Dedifferentiated amniotic fluid mesenchymal stem cell (primary cell): ENCODE data around the gene MAP2K5.

Experiments
- DNase-seq: peaks from one replicate; pipeline ENCODE4 v3.0.0-alpha.2; 2016; ENCODE audit errors: extremely low spot score

MAP2K5 gene

GRCh38 chr15:67836955-67837354 is 294.5 kb downstream of the MAP2K5 start:
- no peak for DNase-seq

- no peak for DNase-seq
Measured at GRCh38 chr15:67838789-67839332, 296.4 kb downstream of the MAP2K5 start.

GRCh38 chr15:67839499-67839928 is 297.0 kb downstream of the MAP2K5 start:
- peak; percentile 31 for DNase-seq

- DNase-seq, result peak; percentile 89
Measured at GRCh38 chr15:67839929-67840748, 297.6 kb downstream of the MAP2K5 start, which contains the start of gene RNU6-1. Gene RNU6-1 (minus strand): TSS chr15:67840045.

- DNase-seq, result no peak
Measured at GRCh38 chr15:67840749-67841512, 298.4 kb downstream of the MAP2K5 start.

- DNase-seq, result no peak
Measured at GRCh38 chr15:67841513-67841762, 298.9 kb downstream of the MAP2K5 start.

GRCh38 chr15:67843092-67843501 is 300.6 kb downstream of the MAP2K5 start:
- DNase-seq, result no peak

GRCh38 chr15:67843571-67844387 is 301.3 kb downstream of the MAP2K5 start:
- DNase-seq, result no peak

GRCh38 chr15:67845974-67846373 is 303.5 kb downstream of the MAP2K5 start:
- no peak for DNase-seq

GRCh38 chr15:67849538-67849937 is 307.0 kb downstream of the MAP2K5 start:
- no peak for DNase-seq

- DNase-seq, result no peak
Measured at GRCh38 chr15:67850336-67850735, 307.8 kb downstream of the MAP2K5 start.

GRCh38 chr15:67850994-67851571 is 308.6 kb downstream of the MAP2K5 start:
- DNase-seq, result no peak

- DNase-seq, result no peak
Measured at GRCh38 chr15:67852418-67852817, 309.9 kb downstream of the MAP2K5 start.

GRCh38 chr15:67853454-67853853 is 311.0 kb downstream of the MAP2K5 start:
- no peak for DNase-seq

- no peak for DNase-seq
Measured at GRCh38 chr15:67854358-67854757, 311.9 kb downstream of the MAP2K5 start.

- no peak for DNase-seq
Measured at GRCh38 chr15:67855842-67856241, 313.3 kb downstream of the MAP2K5 start.
